Adrenal gland (tissue), 12 donors: ENCODE data around the gene GMDS. TPM values are rescaled to one million over a fixed set of nuclear protein-coding genes. Genes with fewer than 3 reads are reported as not detected.

ENCODE experiments used
- DNase-seq, 7 donors: peaks; one replicate each; pipeline ENCODE4 v3.0.0-alpha.2; 2019 to 2020
- H3K27ac ChIP-seq, 5 donors: fragments of 200-600 bp; sonication (generic) in 4 of 5; 1 replicate in 3 of 5; 2 replicates in 2 of 5; pipeline versions ENCODE4 v1.5.1 to v1.8.0; 2016 to 2020; ENCODE audit warnings: mild to moderate bottlenecking in 1 of 5
- H3K27me3 ChIP-seq: fragments of 200-600 bp; 2 replicates; pipeline ENCODE4 v1.8.0; 2021
- H3K36me3 ChIP-seq, 2 donors: fragments of 200-600 bp; replicated peaks in 1 of 2; 1 replicate in 1 of 2; 2 replicates in 1 of 2; pipeline versions ENCODE4 v1.5.1 to v1.8.0; 2018 to 2022
- H3K4me1 ChIP-seq, 2 donors: fragments of 200-600 bp; replicated peaks in 1 of 2; 1 replicate in 1 of 2; 2 replicates in 1 of 2; pipeline versions ENCODE4 v1.5.1 to v1.8.0; 2018 to 2021
- H3K4me3 ChIP-seq, 4 donors: fragments of 200-600 bp; sonication (generic) in 3 of 4; one replicate each; pipeline ENCODE4 v1.5.1; 2016 to 2018
- H3K9me3 ChIP-seq, 3 donors: fragments of 200-600 bp; sonication (generic) in 1 of 3; replicated peaks in 1 of 3; 1 replicate in 2 of 3; 2 replicates in 1 of 3; pipeline versions ENCODE4 v1.5.1 to v1.8.0; 2016 to 2021
- POLR2A ChIP-seq, 2 donors: fragments of 450-650 bp; IDR thresholded peaks; one replicate each; pipeline ENCODE4 v1.6.1; 2017; ENCODE audit warnings: antibody characterized with exemption in 2 of 2, mild to moderate bottlenecking in 2 of 2, moderate library complexity in 1 of 2
- WGBS, 4 donors: extraction: QIAGEN DNeasy Blood & Tissue Kit in 2 of 4; methylation state at CpG; one replicate each; pipeline versions ENCODE4 v1.1.5 to v1.1.7; 2013 to 2017; 5-methylcytosine and 5-hydroxymethylcytosine counted together
- intact Hi-C, 2 donors: fragments of 100-400 bp; cut with DNase I; formaldehyde crosslinking; loops; one replicate each; pipeline versions ENCODE4 v1.14.1 to v1.15.0; 2022 to 2023
- polyA plus RNA-seq, 3 donors: library from polyadenylated mRNA; stranded (reverse); fragments of 200-250 nt in 2 of 3; fragments of 350-450 nt in 1 of 3; fragmentation: Illumina TruSeq in 1 of 3; extraction: RNeasy Lipid Tissue Mini Kit (QIAGEN cat#74804) in 1 of 3; gene quantifications; one replicate each; pipeline ENCODE4 v1.2.3, GENCODE V29; 2013 to 2014
- total RNA-seq, 9 donors: library from RNA; depleted of rRNA in 4 of 9; stranded (reverse); fragments of >200 nt in 4 of 9; fragments of 120-200 nt in 1 of 9; fragmentation: NEBNext Ultra II Directional in 1 of 9; extraction: Animal tissue kit (Norgen Biotek cat#: 25700) in 1 of 9; gene quantifications; one replicate each; pipeline versions ENCODE4 v1.1.0 to v1.2.4, GENCODE V29; 2013 to 2023
- TF ChIP-seq, protein P1 (sequence below), 6 experiments: fragments of 450-650 bp in 4 of 6; fragments of 200-600 bp in 2 of 6; sonication (generic) in 1 of 6; IDR thresholded peaks; 1 replicate in 5 of 6; 2 replicates in 1 of 6; pipeline versions ENCODE4 v1.5.1 to v1.8.0; 2016 to 2021; ENCODE audit warnings: antibody characterized with exemption in 6 of 6, mild to moderate bottlenecking in 2 of 6, moderate library complexity in 1 of 6
- donor health status: healthy with polysubstance abuse.
- donor health status: Bipolar disorder and iron deficiency.
- donor health status: DM: yes; HTN: yes; CAD: no.
- donor health status: DM: no; HTN: no; CAD: no.
- donor health status: DM: no; HTN: no; CAD: no.
- donor health status: DM: yes; HTN: yes; CAD: no.

Gene GMDS
- total and polyA plus RNA-seq, 12 donors: 8.5 to 39.2 (median 15.2) TPM

GRCh38 chr6:1819007-1819406 lies 426.4 kb downstream of the GMDS start:
- Histone ChIP-seq H3K27me3 (no peaks in the 10 kb centered on the region), H3K36me3 (no peaks in the 10 kb centered on the region), H3K4me3 (no peak overlapping the region), H3K27ac (no peak overlapping the region), H3K4me1 (no peaks in the 10 kb centered on the region), H3K9me3 (no peaks in the 10 kb centered on the region)
- intact Hi-C loops: no loop called here
- TF ChIP-seq, protein P1, sequence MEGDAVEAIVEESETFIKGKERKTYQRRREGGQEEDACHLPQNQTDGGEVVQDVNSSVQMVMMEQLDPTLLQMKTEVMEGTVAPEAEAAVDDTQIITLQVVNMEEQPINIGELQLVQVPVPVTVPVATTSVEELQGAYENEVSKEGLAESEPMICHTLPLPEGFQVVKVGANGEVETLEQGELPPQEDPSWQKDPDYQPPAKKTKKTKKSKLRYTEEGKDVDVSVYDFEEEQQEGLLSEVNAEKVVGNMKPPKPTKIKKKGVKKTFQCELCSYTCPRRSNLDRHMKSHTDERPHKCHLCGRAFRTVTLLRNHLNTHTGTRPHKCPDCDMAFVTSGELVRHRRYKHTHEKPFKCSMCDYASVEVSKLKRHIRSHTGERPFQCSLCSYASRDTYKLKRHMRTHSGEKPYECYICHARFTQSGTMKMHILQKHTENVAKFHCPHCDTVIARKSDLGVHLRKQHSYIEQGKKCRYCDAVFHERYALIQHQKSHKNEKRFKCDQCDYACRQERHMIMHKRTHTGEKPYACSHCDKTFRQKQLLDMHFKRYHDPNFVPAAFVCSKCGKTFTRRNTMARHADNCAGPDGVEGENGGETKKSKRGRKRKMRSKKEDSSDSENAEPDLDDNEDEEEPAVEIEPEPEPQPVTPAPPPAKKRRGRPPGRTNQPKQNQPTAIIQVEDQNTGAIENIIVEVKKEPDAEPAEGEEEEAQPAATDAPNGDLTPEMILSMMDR (IDR thresholded peaks at IDR 0.05): no peak
- no peak for TF ChIP-seq POLR2A (IDR thresholded peaks at IDR 0.05)
- no peak for DNase-seq
- 94 to 98% (median 95%) methylated on average over 3 of the region's 3 CpGs for WGBS, 4 donors

- Histone ChIP-seq H3K27me3 (no peaks in the 10 kb centered on the region), H3K36me3 (no peaks in the 10 kb centered on the region), H3K4me1 (no peaks in the 10 kb centered on the region), H3K27ac (no peak overlapping the region), H3K9me3 (no peaks in the 10 kb centered on the region), H3K4me3 (no peak overlapping the region)
- WGBS, 4 donors: 68 to 78% (median 72%) methylated on average over 4 of the region's 4 CpGs
- TF ChIP-seq POLR2A (IDR thresholded peaks at IDR 0.05): no peak
- TF ChIP-seq, protein P1 (IDR thresholded peaks at IDR 0.05): no peak
- intact Hi-C loops: no loop called here
- no peak for DNase-seq
Observed at GRCh38 chr6:1817033-1817761, 428.2 kb downstream of the GMDS start.

DNA sequence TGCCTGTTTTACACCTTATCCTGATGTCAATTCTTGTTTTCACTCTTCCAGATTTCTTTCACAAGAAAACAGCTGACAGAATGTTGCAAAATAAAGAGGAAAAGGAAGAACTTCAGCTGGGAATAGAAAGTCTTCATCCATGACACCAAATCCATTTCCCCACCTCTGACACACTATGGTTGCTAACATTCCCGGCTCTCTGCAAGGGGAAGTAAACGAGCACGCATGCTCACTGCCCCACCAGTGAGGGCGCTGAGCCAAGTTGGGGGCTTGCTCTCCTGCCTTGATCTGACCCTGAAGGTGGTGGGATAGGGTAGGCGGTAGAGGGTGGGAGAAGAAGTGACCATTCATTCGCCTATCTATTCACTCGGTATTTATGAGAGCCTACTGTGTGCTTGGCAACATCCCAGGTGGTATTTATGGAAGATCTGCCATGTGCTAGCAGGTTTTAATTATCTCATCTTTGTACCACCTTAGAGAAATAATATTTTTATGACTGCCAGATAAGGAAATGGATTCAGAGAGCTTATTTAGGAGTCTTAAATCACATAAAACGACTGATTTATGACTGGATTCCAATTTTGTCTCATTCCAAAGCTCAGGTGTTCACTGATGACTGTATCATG lies 429.5 kb downstream of the GMDS start:
- no peak for DNase-seq
- Histone ChIP-seq H3K27me3 (no peaks in the 10 kb centered on the region), H3K27ac (no peak overlapping the region), H3K9me3 (no peaks in the 10 kb centered on the region), H3K4me3 (no peak overlapping the region), H3K36me3 (no peaks in the 10 kb centered on the region), H3K4me1 (no peaks in the 10 kb centered on the region)
- TF ChIP-seq, protein P1 (IDR thresholded peaks at IDR 0.05): no peak
- no peak for TF ChIP-seq POLR2A (IDR thresholded peaks at IDR 0.05)
- WGBS, 4 donors: 80 to 93% (median 85%) methylated on average over 8 of the region's 8 CpGs
- intact Hi-C loops: no loop called here

DNA sequence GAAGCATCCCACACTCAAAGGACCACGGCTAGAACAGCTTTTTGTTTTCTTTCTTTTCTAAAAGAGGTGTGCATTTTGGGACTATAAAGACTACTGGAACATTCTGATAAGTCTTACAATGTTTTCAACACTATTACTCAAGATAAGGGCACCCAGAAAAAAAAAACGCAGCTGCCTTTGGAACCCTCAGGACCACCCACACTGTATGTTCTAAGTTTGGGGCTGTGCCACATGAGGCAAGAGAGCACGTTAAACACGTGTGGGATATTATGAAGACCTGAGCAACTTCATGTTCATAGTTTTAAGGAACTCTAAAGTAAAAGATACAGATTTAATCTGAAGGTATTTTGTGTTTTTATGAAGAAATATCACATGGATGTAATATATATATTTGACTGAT lies 431.1 kb downstream of the GMDS start:
- Histone ChIP-seq H3K36me3 (no peaks in the 10 kb centered on the region), H3K4me3 (no peak overlapping the region), H3K9me3 (no peaks in the 10 kb centered on the region), H3K4me1 (no peaks in the 10 kb centered on the region), H3K27ac (no peak overlapping the region), H3K27me3 (no peaks in the 10 kb centered on the region)
- WGBS, 4 donors: 52 to 60% (median 56%) methylated on average over 4 of the region's 4 CpGs
- DNase-seq: no peak
- intact Hi-C loops: no loop called here
- TF ChIP-seq POLR2A (IDR thresholded peaks at IDR 0.05): no peak
- TF ChIP-seq, protein P1 (IDR thresholded peaks at IDR 0.05): no peak
